H9 (cell line): ENCODE results near the gene DPYSL5. TPM values are rescaled to one million over a fixed set of nuclear protein-coding genes. Genes with fewer than 3 reads are reported as not detected.

Source experiments
- DNase-seq: peaks from one replicate; pipeline ENCODE4 v3.0.0-alpha.2; 2017
- H2AFZ ChIP-seq: one replicate; pipeline ENCODE4 v1.6.1; 2013; ENCODE audit warnings: mild to moderate bottlenecking, low read length, control low read depth, moderate library complexity
- H2AK5ac ChIP-seq: 2 replicates; pipeline ENCODE4 v1.6.1; 2013; ENCODE audit warnings: low read length, control low read depth, mixed read lengths; ENCODE audit not compliant: insufficient read length
- H2BK120ac ChIP-seq: one replicate; pipeline ENCODE4 v1.6.1; 2013; ENCODE audit warnings: low read depth, mild to moderate bottlenecking, low read length, control low read depth, inconsistent platforms; ENCODE audit not compliant: poor library complexity, severe bottlenecking
- H2BK12ac ChIP-seq: 2 replicates; pipeline ENCODE4 v1.6.1; 2013; ENCODE audit warnings: low read length, control low read depth, mixed read lengths, low read depth; ENCODE audit not compliant: insufficient read length
- H2BK15ac ChIP-seq: 2 replicates; pipeline ENCODE4 v1.6.1; 2013; ENCODE audit warnings: low read depth, low read length, control low read depth
- H2BK20ac ChIP-seq: one replicate; pipeline ENCODE4 v1.6.1; 2013; ENCODE audit warnings: low read depth, mild to moderate bottlenecking, low read length, control low read depth, inconsistent platforms; ENCODE audit not compliant: poor library complexity, severe bottlenecking
- H2BK5ac ChIP-seq: 2 replicates; pipeline ENCODE4 v1.6.1; 2013; ENCODE audit warnings: low read length, control low read depth, mixed read lengths; ENCODE audit not compliant: insufficient read length
- H3K14ac ChIP-seq: 2 replicates; pipeline ENCODE4 v1.6.1; 2013; ENCODE audit warnings: low read length, control low read depth; ENCODE audit not compliant: insufficient read depth
- H3K18ac ChIP-seq: 2 replicates; pipeline ENCODE4 v1.6.1; 2013; ENCODE audit warnings: low read depth, mild to moderate bottlenecking, mixed read lengths, low read length, control low read depth; ENCODE audit not compliant: insufficient read length
- H3K23ac ChIP-seq: 2 replicates; pipeline ENCODE4 v1.6.1; 2013; ENCODE audit warnings: low read length, control low read depth, mixed read lengths, low read depth; ENCODE audit not compliant: insufficient read length
- H3K23me2 ChIP-seq: 2 replicates; pipeline ENCODE4 v1.6.1; 2013; ENCODE audit warnings: low read depth, mild to moderate bottlenecking, mixed read lengths, low read length, control low read depth; ENCODE audit not compliant: insufficient read length, poor library complexity, severe bottlenecking
- H3K27ac ChIP-seq: 2 replicates; pipeline ENCODE4 v1.5.1; 2013; ENCODE audit warnings: low read length, control low read depth, mixed read lengths, low read depth; ENCODE audit not compliant: insufficient read length
- H3K27me3 ChIP-seq: 2 replicates; pipeline ENCODE4 v1.6.1; 2013; ENCODE audit warnings: low read length, control low read depth, inconsistent platforms; ENCODE audit not compliant: insufficient read depth
- H3K4ac ChIP-seq: 2 replicates; pipeline ENCODE4 v1.6.1; 2013; ENCODE audit warnings: low read depth, mild to moderate bottlenecking, control low read depth, inconsistent platforms, low read length, moderate library complexity
- H3K4me1 ChIP-seq: 2 replicates; pipeline ENCODE4 v1.6.1; 2013; ENCODE audit warnings: low read length, control low read depth, inconsistent platforms; ENCODE audit not compliant: insufficient read depth
- H3K4me2 ChIP-seq: 2 replicates; pipeline ENCODE4 v1.6.1; 2013; ENCODE audit warnings: low read length, control low read depth, mixed read lengths; ENCODE audit not compliant: insufficient read length, insufficient read depth
- H3K56ac ChIP-seq: 2 replicates; pipeline ENCODE4 v1.6.1; 2013; ENCODE audit warnings: low read depth, mild to moderate bottlenecking, mixed read lengths, low read length, control low read depth; ENCODE audit not compliant: insufficient read length
- H3K79me1 ChIP-seq: 2 replicates; pipeline ENCODE4 v1.6.1; 2013; ENCODE audit warnings: low read depth, mild to moderate bottlenecking, moderate library complexity, low read length, control low read depth, inconsistent platforms; ENCODE audit not compliant: insufficient read depth, poor library complexity, severe bottlenecking
- H3K79me2 ChIP-seq: 2 replicates; pipeline ENCODE4 v1.6.1; 2013; ENCODE audit warnings: low read length, control low read depth, inconsistent platforms; ENCODE audit not compliant: insufficient read depth
- H3K9ac ChIP-seq: 2 replicates; pipeline ENCODE4 v1.6.1; 2013; ENCODE audit warnings: low read length, control low read depth, mixed read lengths; ENCODE audit not compliant: insufficient read length; ENCODE audit errors: extremely low read depth
- H3K9me3 ChIP-seq: one replicate; pipeline ENCODE4 v1.6.1; 2013; ENCODE audit warnings: low read depth, low read length, inconsistent platforms; ENCODE audit not compliant: control insufficient read depth
- H3T11ph ChIP-seq: one replicate; pipeline ENCODE4 v1.6.1; 2013; ENCODE audit warnings: mild to moderate bottlenecking, low read length, control low read depth, inconsistent platforms
- H4K20me1 ChIP-seq: one replicate; pipeline ENCODE4 v1.6.1; 2013; ENCODE audit not compliant: control insufficient read depth, insufficient read length, insufficient read depth
- H4K5ac ChIP-seq: 2 replicates; pipeline ENCODE4 v1.6.1; 2013; ENCODE audit warnings: low read depth, mild to moderate bottlenecking, mixed read lengths, low read length, control low read depth; ENCODE audit not compliant: insufficient read length
- H4K8ac ChIP-seq: replicated peaks from 2 replicates; pipeline ENCODE4 v1.6.1; 2013; ENCODE audit warnings: low read length, control low read depth, mixed read lengths, low read depth; ENCODE audit not compliant: insufficient read length
- H4K91ac ChIP-seq: 2 replicates; pipeline ENCODE4 v1.6.1; 2013; ENCODE audit warnings: low read depth, mild to moderate bottlenecking, moderate library complexity, mixed read lengths, low read length, control low read depth; ENCODE audit not compliant: insufficient read length
- H3K27ac Mint-ChIP-seq, 3 experiments: 2 replicates in 2 of 3; 3 replicates in 1 of 3; pipeline ENCODE4 v1.8.0; 2020 to 2021; ENCODE audit warnings: mixed read lengths in 3 of 3, mild to moderate bottlenecking in 1 of 3, moderate library complexity in 1 of 3
- H3K27me3 Mint-ChIP-seq: 2 replicates; pipeline ENCODE4 v1.8.0; 2021; ENCODE audit warnings: low read depth, mild to moderate bottlenecking, moderate library complexity, mixed read lengths
- H3K36me3 Mint-ChIP-seq, 3 experiments: 2 replicates in 2 of 3; 3 replicates in 1 of 3; pipeline ENCODE4 v1.8.0; 2020 to 2021; ENCODE audit warnings: low read depth in 3 of 3, mixed read lengths in 3 of 3; ENCODE audit not compliant: insufficient read depth in 1 of 3
- H3K4me1 Mint-ChIP-seq, 2 experiments: 2 replicates each; pipeline ENCODE4 v1.8.0; 2020; ENCODE audit warnings: mixed read lengths in 2 of 2
- H3K4me3 Mint-ChIP-seq, 2 experiments: 2 replicates in 1 of 2; 3 replicates in 1 of 2; pipeline ENCODE4 v1.8.0; 2020 to 2021; ENCODE audit warnings: mild to moderate bottlenecking in 2 of 2, mixed read lengths in 2 of 2, moderate library complexity in 1 of 2
- H3K9me3 Mint-ChIP-seq, 2 experiments: 2 replicates in 1 of 2; 3 replicates in 1 of 2; pipeline ENCODE4 v1.8.0; 2020; ENCODE audit warnings: mild to moderate bottlenecking in 2 of 2, mixed read lengths in 2 of 2, moderate library complexity in 1 of 2
- CTCF ChIP-seq: fragments of 200-600 bp; sonication (generic); conservative IDR thresholded peaks from 3 replicates; pipeline ENCODE4 v1.8.0; 2021; ENCODE audit warnings: antibody characterized with exemption, mild to moderate bottlenecking
- WGBS: extraction: QIAGEN DNeasy Blood & Tissue Kit; methylation state at CpG from one replicate; pipeline ENCODE4 v1.1.7; 2013; ENCODE audit warnings: missing lambda C conversion rate, low lambda C conversion rate, mixed read lengths; ENCODE audit not compliant: insufficient read length; ENCODE audit errors: extremely low coverage; 5-methylcytosine and 5-hydroxymethylcytosine counted together
- total RNA-seq: library from RNA; stranded (reverse); gene quantifications from 2 replicates; pipeline ENCODE4 v1.2.1, GENCODE V29; 2021

Gene DPYSL5
- total RNA-seq, 1 experiment from 2014 or later: 6.4 TPM

GRCh38 chr2:26859622-26860021, 11.7 kb downstream of the DPYSL5 start:
- H3K23ac ChIP-seq: no peak overlapping the region
- H3K9ac ChIP-seq: no peak overlapping the region
- H4K20me1 ChIP-seq: no peaks in the 10 kb centered on the region
- H2BK12ac ChIP-seq: no peak overlapping the region
- H3K9me3 ChIP-seq: no peaks in the 10 kb centered on the region
- no peak for DNase-seq
- no peak overlapping the region for H2AK5ac ChIP-seq
- H3K4me1 ChIP-seq: no peaks in the 10 kb centered on the region
- H3K23me2 ChIP-seq: no peaks in the 10 kb centered on the region
- no peak overlapping the region for H3K14ac ChIP-seq
- no peak overlapping the region for H3K4ac ChIP-seq
- H4K8ac ChIP-seq: no peak overlapping the region
- H3K79me2 ChIP-seq: no peaks in the 10 kb centered on the region
- H4K5ac ChIP-seq: no peak overlapping the region
- no peak overlapping the region for H2BK120ac ChIP-seq
- H2BK5ac ChIP-seq: no peak overlapping the region
- WGBS: no CpG with 5 or more reads among the region's 4 CpGs
- H3K27me3 ChIP-seq: no peaks in the 10 kb centered on the region; the same call in 1 of the 2 replicates
- no peak overlapping the region for H2BK20ac ChIP-seq
- H4K91ac ChIP-seq: no peak overlapping the region
- no peak overlapping the region for H3K18ac ChIP-seq
- H3K4me2 ChIP-seq: no peak overlapping the region
- no peak overlapping the region for H3K27ac ChIP-seq
- no peak for TF ChIP-seq CTCF
- no peak overlapping the region for H2AFZ ChIP-seq
- no peaks in the 10 kb centered on the region for H3K36me3 Mint-ChIP-seq
- no peaks in the 10 kb centered on the region for H3K79me1 ChIP-seq
- H3K27me3 Mint-ChIP-seq: peaks cover 87% of the 10 kb centered on the region
- no peak overlapping the region for H3K4me3 Mint-ChIP-seq
- no peak overlapping the region for H3T11ph ChIP-seq
- no peak overlapping the region; a peak in 1 of 7 replicates for H3K27ac Mint-ChIP-seq
- H3K4me1 Mint-ChIP-seq: no peaks in the 10 kb centered on the region
- H3K9me3 Mint-ChIP-seq: no peaks in the 10 kb centered on the region
- no peak overlapping the region for H3K56ac ChIP-seq
- H2BK15ac ChIP-seq: no peak overlapping the region
